GM20000 (cell line): ENCODE data around the gene BFSP2.

ENCODE experiments used
- DNase-seq: peaks from one replicate; pipeline ENCODE4 v3.0.0; 2012; ENCODE audit warnings: low spot score
- CTCF ChIP-seq: IDR thresholded peaks from 2 replicates; pipeline ENCODE4 v1.5.1; 2012; ENCODE audit warnings: mild to moderate bottlenecking, control low read depth; ENCODE audit errors: extremely low read depth, missing control alignments

BFSP2 gene

GRCh38 chr3:133457025-133457424 lies 57.2 kb downstream of the BFSP2 start:
- no peak for TF ChIP-seq CTCF
- no peak for DNase-seq

- no peak for DNase-seq
- no peak for TF ChIP-seq CTCF
These were observed 57.7 kb downstream of the BFSP2 start for GRCh38 chr3:133457465-133458067.

GRCh38 chr3:133459400-133459799 lies 59.5 kb downstream of the BFSP2 start:
- DNase-seq = no peak
- no peak for TF ChIP-seq CTCF

GRCh38 chr3:133460809-133461208 lies 61.0 kb downstream of the BFSP2 start:
- DNase-seq = no peak
- TF ChIP-seq CTCF = no peak

GRCh38 chr3:133461291-133461690 lies 61.4 kb downstream of the BFSP2 start:
- no peak for TF ChIP-seq CTCF
- DNase-seq = no peak

- no peak for DNase-seq
These were observed 63.5 kb downstream of the BFSP2 start for GRCh38 chr3:133463347-133463860.

GRCh38 chr3:133464573-133464972 lies 64.7 kb downstream of the BFSP2 start:
- TF ChIP-seq CTCF = peak; percentile 7
- no peak for DNase-seq

More at GRCh38 chr3:133463347-133463860, 63.5 kb downstream of the BFSP2 start:
- no peak for TF ChIP-seq CTCF
